NCI-H345 treated with DMSO at 0.1 percent for 48 hours (cell line): ENCODE measurements around the gene WNT7A.
"Not testable (repeated sequence)": the region's sequence is repeated elsewhere in the genome, so short reads cannot be mapped to it uniquely, and the experiment has no call there.

Source experiments
- DNase-seq: peaks from one replicate; lab custom pipeline; 2025; ENCODE audit not compliant: unreplicated experiment; lab: John Stamatoyannopoulos, UW

The WNT7A gene

GRCh38 chr3:13879946-13880810 lies at the start of gene WNT7A:
Gene WNT7A, minus strand, starts transcription at chr3:13880071. Its CDS starts 255 bp downstream, at chr3:13879816.
- DNase-seq: no peak

DNA sequence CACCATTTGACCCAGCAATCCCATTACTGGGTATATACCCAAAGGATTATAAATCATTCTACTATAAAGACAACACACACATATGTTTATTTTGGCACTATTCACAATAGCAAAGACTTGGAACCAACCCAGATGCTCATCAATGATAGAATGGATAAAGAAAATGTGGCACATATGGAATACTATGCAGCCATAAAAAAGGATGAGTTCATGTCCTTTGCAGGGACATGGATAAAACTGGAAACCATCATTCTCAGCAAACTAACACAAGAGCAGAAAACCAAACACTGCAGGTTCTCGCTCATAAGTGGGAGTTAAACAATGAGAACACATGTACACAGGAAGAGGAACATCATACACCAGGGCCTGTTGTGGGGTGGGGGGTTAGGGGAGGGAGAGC lies 48.9 kb upstream of the WNT7A start:
- not testable (repeated sequence) for DNase-seq

- no peak for DNase-seq
These were observed 47.4 kb upstream of the WNT7A start for GRCh38 chr3:13927295-13927694.

GRCh38 chr3:13916375-13916774 lies 36.5 kb upstream of the WNT7A start:
- no peak for DNase-seq

DNA sequence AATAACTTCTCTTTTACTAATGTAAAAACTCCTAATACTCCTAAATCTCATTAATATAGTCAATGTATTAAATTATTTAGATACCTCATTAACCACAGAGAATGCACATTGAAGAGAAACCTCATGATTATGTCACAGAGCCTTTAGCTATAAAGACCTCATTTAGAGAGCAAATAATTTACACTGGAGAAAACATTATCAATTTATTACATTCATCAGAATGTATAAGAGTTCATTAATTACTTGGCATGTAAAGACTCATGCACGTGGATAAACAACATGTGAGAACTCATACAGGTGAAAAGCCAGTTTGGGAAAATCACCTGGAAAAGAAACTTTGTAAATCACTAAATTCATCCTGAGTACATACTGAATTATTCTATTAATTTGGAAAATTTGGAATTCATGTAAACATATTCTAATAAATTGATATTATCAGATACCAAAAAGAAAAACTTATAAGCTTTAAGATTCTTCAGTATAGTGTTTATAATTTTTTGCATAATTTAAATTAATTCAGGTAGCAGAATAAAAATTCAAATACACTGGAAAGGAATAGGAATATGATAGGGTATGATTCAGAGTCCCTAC lies 22.9 kb upstream of the WNT7A start:
- no peak for DNase-seq

- no peak for DNase-seq
These were observed 22.2 kb upstream of the WNT7A start for GRCh38 chr3:13901935-13902584.

DNA sequence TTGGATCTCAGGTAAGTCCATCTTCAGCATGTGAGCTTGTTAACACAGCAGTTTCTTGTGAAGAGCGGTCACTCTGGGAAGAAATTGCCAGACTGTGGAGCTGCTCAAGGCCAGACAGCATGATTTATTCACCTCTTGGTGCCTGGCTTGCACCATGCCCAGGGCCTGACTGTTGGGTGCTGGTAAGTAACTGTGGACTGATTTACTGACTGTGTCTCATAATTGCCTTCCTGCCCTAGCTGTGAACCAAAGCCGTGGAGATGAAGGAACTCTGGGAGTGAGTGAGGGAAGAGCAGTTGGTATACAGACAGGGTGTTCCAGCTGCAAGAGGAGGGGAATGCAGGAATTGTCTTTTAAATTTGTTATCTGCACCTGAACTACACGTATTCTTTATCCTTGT lies 18.5 kb upstream of the WNT7A start:
- DNase-seq: no peak

DNA sequence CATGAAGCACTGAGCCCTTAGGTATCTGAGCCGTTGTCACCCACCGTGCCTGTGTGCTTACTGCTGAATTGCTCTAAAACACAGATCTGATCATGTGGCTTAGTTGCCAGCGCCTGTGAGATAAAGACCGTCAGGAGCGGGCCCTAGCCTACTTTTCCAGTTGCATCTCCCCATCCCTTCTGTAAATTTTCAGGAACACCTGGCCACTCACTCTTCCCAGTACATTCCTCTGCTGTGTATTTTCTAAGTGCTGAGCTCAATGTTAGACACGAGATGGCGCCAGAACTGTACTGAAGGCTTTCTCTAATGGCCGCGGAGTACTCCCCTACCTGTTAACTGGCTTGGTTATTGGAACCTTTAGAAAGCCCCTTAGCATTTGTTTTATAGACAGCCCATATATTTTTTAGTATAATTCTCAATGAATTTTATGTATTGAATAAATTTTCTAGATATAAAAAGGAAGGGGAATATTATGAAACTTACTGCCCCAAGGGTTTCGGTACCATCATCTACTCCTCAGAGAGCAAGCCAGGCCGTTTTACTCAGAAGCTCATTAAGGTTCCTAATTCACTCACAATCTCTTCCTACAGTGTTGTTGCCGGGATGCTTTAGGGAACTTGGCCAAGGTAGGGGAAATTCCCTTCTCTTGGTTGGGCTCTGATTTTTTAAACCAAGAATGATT lies 16.7 kb upstream of the WNT7A start:
- peak; percentile 22 for DNase-seq

DNA sequence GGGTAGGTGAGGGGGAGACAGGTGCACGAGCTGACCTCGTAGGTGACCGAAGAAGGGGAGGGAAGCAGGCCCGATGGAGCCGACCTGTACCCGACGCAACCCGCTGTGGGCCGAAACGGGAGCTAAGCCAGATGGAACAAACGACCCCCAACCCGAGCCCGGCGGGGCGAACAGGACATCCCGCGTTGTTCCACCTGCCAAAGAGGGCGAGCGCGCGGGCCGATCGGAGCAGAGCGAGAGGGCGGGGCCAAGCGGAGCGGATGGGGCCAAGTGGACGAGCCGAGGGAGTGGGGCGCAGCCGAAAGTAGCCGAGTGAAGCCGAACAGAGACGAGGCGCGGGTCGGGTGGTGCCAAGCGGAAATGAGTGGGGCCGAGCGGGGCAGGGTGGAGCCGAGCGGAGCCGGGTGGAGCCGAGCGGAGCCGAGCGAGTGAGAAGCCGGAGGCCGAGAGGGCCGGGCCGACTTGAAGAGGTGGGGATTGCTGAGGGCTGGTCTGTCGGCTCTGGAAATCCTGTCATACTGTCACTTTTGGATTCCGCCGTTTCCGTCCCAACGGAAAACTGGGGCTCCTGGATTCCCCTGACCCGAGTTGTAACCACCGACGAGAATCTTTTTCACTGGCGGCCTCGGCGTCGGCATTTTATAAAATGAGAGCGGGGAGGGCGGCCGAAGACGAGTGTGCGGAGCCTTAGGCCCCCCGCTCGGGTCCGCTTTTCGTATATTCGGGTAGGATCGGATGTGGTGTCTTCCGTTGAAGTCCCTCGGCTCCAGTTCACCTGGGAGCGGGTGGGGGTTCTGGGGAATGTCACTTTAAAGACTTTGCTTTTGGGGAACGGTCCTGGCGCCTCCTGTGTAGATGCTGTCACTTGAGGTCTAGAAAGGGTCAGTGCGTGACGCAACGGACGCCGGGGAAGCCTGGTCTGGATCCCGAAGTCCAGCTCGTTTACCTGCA lies 15.6 kb upstream of the WNT7A start:
- no peak for DNase-seq

GRCh38 chr3:13894807-13895154 lies 14.9 kb upstream of the WNT7A start:
- DNase-seq: no peak

DNA sequence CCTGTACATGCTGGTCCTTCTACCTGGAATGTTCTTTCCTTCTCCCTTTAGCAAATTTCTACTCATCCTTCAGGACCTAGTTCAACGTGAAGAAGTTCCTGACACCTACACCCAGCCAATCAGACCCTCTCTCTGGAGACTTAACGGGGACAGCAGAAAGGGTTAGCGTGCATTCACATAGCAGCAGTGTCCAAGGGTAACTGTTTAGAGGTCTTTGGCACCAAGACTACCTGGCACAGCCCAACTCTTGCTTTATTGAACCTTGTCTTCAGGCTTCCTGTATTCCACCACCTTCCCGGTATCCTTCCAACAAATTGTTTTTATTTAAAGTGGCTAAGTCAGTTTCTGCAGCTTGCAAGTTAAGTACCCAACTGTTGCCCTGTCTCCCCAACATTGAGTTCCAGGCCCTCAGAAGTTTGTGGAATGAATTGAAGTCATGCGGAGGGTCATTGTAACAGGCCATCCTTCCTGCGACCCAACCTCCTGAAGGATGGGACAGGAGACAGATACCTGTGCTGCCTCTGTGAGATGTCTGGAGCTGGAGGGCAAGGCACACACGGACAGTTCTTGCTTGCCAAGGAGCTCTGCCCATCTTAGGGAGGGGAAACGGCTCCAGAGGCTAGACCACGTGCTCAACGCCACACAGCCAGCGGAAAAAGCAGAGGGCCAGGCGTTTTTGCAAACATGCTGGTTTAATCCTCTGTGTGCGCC lies 14.4 kb upstream of the WNT7A start:
- no peak for DNase-seq

DNA sequence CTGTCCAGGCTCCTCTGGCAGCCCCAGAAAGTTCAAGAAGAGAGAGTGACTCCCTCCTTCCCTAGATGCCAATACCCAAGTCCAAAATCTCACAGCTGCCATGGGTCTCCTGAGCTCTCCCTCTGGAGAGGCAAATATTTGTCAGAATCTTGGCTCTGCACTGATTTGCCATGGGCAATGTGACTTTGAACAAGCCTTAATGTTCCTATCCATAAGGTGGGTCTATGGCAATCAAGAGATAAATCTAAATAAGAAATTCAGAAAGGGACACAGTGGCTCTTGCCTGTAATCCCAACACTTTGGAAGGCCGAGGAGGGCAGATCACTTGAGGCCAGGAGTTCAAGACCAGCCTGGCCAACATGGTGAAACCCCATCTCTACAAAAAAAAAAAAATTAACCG lies 12.4 kb upstream of the WNT7A start:
- no peak for DNase-seq

- no peak for DNase-seq
These were observed 11.7 kb upstream of the WNT7A start for GRCh38 chr3:13891492-13892073.

DNA sequence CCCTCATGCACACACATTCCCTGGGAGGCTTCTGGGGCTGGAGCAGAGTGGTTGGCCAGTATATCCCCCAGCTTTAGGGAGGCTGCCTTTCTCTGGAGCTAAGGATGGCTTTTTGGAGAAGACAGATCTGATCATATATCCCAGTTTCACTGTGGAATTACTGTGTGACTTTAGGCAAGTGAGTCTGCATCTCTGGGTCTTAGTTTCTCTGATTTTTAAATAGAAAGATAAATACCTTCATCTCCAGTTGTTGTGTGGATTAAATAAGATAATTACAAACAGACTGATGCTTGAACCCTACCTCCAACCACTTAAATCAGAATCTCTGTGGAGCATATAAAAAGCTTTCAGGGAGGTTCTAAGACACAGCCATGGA lies 11.1 kb upstream of the WNT7A start:
- DNase-seq: no peak

DNA sequence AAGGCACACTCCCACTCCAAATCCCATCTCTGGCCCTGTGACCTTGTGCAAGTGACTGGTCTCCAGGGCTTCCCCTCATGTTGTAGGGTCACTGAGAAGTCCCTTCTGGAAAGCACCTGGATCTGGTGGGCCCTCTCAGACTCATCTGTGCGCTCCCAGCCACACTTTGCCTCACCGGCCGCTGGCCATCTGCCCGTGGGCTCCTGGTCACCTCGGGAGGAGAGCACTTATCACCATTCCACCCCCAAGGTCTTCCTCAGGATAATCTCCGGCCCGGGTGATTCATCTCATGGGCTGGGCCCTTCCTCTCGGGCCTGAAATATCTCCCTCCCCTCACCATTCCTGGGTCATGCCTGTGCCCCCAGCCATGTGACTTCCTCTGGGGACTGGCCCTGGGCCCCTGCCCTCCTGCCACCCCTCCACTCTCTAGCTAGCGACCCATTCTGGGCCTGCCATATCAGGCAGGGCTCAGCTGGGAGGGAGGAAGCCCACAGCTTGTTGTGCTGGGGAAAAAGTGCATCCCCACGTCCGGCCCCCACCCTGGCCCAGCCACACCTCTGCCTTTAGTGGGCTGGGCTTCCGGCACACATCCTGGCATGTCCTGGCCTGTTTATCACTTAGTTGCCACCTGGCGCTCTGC lies 10.6 kb upstream of the WNT7A start:
- no peak for DNase-seq

DNA sequence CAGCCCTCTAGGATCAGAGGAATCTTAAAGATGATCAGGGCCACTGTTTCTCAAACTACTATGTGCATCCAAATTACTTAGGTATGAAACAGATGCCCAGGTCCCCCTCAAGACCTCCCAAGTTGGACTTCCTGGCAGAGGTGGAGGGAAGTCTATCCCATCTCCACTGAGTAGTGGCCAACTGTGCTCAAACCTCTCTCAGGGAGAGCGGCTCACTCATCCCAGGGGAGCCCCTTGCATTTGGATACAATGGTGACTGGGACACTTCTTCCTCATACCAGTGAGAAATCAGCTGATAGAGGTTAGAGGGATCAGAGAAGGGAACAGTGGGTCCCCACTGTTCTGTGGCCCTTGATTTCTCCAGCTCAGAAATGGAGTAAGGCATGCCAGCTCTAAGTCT lies 8.7 kb upstream of the WNT7A start:
- DNase-seq: no peak

- DNase-seq: no peak
These were observed 7.8 kb upstream of the WNT7A start for GRCh38 chr3:13887495-13888300.

DNA sequence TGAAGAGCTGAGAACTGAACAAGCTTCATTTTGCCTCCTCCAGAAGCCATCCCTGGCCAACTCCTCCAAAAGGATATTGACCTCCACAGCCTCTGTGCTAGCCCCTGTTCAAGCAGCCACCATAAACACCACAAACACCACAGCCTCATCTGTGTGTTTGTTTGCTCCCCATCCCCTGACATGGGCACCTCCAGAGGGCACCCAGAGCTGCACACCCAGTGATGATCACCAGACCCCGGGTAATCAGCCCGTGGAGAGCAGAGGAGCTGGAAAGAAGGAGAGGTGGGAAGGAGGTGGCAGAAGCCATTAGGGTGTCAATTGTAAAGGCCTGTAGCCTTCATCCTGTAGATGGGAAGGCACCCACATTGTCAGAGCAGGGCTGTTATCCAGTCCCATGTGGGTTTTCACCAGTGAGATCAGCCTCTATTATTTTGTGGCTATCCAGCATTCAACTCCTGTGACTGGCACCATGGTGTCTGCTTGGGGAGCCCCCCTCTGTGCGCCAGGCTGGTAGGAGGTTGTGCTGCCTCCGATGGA lies 6.8 kb upstream of the WNT7A start:
- no peak for DNase-seq
